HK-2 (cell line): Measurements from ENCODE around the gene C10orf62.
A peak's percentile ranks its signal among the peaks of the same experiment; 100 is the strongest.
"Not testable (repeated sequence)": the region's sequence is repeated elsewhere in the genome, so short reads cannot be mapped to it uniquely, and the experiment has no call there.

ENCODE experiments used
- DNase-seq: peaks from one replicate; pipeline ENCODE4 v3.0.0-alpha.2; 2018; ENCODE audit not compliant: unreplicated experiment

C10orf62 gene

DNA sequence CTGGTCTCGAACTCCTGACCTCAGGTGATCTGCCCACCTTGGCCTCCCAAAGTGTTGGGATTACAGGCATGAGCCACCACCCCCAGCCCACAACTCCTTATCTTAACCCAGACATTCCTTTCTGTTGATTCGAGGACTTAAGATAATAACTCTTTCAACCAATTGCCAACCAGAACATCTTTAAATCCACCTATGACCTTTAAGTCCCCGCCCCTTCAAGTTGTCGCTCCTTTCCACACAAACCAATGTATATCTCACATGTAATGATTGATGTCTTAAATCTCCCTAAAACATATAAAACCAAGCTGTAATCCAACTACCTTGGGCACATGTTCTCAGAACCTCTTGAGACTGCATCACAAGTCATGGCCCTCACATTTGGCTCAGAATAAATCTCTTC lies 24.7 kb upstream of the C10orf62 start:
- DNase-seq = no peak

DNA sequence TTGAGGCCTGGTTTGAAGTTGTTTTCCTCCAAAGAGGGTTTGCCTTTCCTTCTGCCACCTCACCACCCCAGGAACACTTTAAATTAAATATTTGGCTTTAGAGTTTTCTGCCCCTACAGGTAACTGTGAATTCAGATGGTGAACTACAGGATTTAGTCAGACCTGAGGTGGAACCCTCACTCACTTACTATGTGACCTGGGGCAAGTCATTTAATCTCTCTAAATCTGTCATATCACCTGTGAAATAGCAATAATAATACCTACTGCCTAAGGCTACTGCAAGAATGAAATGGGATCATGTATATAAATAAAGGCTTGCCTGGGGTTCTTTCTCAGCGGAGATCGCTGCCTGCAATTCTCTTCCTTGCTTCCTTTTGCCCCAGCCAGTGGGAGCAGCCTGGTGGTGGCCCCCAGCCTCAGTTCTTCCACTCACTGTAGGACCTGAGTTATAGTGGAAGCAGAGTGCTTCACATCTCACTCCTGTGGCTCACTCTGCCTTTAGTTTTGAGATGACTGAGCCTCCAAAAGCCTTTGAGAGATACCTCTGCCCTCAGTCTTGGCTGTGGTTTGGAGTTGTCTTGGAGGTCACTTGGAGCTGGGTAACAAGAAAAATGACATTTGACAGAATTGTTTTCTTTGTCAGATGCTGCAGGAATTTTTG lies 23.1 kb upstream of the C10orf62 start:
- no peak for DNase-seq

DNA sequence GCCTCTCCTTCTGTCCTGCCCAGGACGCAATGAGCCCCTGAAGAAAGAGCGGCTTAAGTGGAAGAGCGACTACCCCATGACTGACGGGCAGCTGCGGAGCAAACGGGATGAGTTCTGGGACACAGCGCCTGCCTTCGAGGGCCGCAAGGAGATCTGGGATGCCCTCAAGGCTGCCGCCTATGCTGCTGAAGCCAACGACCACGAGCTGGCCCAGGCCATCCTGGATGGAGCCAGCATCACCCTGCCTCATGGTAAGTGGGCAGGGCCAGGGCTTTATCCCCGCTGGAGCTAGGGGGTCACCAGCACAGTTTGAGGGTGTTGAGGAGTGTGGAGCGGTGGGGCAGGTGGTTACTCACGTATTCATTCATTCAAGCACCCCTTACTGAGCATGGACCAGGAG lies 21.6 kb upstream of the C10orf62 start:
- DNase-seq = no peak

DNA sequence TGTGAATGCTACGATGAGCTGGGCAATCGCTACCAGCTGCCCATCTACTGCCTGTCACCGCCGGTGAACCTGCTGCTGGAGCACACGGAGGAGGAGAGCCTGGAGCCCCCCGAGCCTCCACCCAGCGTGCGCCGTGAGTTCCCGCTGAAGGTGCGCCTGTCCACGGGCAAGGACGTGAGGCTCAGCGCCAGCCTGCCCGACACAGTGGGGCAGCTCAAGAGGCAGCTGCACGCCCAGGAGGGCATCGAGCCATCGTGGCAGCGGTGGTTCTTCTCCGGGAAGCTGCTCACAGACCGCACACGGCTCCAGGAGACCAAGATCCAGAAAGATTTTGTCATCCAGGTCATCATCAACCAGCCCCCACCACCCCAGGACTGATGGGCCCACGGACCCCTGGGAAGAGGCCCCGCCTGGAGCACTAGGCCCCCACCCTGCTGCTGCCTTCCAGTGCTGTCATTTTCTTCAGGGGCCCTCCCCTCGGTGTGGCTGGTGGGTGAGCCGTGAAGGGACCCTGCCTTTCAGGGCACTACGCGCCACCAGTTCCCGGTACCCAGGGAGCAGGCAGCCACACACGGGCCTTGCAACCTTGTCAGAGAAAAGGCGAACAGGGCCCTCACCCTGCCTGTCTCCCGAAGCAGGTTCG lies 19.3 kb upstream of the C10orf62 start:
- no peak for DNase-seq

DNA sequence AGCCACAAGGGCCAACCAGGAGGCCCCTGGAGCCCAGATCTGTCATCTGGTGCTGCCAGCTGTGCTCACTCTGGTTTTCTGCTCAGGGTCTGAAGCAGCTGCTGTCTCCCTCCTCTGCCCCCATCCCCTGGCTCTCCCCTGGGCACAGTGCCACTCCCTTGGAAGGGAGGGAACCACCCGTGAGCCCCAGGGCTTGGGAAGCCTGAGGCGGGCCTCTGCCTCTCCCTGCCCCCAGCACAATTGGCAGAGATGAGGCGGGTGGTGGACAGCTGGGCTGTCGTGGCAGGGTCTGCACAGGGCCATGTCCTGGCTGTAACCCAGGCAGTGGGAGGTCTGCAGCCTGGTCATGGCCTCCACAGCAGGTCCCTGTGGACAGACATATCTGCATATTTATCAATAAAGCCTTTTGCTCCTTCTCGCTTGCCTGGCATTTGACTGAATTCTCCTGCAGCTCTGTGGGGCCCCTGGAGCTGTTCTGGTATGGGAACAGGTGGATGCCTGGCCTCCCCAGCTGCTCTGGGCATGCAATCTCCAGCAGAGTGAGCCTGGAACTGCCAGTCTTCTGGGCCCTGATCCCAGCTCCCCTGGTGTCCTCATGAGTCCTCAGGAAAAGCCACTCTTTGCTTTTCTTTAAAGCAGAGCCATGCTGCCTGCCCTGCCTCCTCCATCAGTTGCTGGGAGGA lies 18.6 kb upstream of the C10orf62 start:
- no peak for DNase-seq

- DNase-seq = peak; percentile 37
These were observed 17.9 kb upstream of the C10orf62 start for GRCh38 chr10:97571622-97572021.

DNA sequence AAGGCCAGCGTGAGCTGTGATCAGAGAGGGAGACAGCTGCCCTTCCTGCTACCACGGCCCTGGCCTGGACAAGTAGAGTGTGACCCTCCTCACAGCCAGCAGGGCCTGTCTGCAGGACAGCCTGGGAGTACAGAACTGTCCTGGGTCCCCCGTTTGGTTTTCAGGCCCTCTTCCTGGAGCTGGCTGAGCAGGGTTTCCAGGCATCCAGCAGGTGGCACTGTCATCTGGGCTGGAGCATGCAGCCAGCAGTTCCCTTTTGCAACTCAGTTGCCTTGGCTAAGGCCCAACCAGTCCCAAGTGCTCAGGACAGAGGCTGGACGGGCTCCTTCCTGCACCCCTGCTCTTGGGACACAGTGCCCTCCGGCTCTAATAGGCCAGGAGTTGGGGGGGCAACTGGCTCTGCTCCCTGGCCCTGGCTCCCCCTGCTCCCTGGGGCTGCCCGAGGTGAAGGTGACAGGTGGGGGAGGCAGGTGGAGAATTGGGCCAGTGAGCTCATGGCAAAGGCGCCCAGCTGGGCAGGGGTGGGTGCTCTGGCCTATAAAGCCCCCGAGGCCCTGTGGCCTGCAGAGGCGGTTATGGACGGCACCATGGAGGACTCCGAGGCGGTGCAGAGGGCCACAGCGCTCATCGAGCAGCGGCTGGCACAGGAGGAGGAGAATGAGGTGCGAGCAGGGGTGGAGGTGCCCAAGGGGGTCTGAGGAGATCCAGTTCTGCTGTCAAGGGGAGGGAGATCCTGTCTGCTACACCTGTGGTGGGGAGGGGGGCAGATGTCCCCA lies 17.1 kb upstream of the C10orf62 start, which contains the start of gene ANKRD2:
Gene ANKRD2 (plus strand): TSS at position 566 of the 776 bp plus-strand sequence. CDS start 10 bp downstream, at position 576.
- DNase-seq = peak; percentile 87

GRCh38 chr10:97573021-97573420 lies 16.5 kb upstream of the C10orf62 start:
- peak; percentile 79 for DNase-seq

DNA sequence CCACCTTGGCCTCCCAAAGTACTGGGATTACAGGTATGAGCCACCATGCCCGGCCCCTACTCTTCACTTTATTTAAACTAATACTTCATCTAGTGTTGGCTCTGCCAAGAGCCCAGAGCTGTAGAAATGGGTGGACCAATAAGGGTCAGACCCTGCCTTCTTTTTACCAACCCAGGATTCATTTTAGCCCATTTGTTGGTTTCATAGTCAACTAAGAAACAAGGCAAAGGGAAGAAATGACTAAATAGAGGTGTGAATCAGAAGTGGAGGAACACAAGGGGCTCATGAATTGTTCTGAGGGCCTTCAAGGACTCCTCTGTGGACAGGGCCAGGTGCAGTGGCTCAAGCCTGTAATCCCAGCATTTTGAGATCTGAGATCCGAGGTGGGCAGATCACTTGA lies 15.8 kb upstream of the C10orf62 start:
- no peak for DNase-seq

GRCh38 chr10:97574374-97575126 lies 15.0 kb upstream of the C10orf62 start:
- DNase-seq = peak; percentile 94

DNA sequence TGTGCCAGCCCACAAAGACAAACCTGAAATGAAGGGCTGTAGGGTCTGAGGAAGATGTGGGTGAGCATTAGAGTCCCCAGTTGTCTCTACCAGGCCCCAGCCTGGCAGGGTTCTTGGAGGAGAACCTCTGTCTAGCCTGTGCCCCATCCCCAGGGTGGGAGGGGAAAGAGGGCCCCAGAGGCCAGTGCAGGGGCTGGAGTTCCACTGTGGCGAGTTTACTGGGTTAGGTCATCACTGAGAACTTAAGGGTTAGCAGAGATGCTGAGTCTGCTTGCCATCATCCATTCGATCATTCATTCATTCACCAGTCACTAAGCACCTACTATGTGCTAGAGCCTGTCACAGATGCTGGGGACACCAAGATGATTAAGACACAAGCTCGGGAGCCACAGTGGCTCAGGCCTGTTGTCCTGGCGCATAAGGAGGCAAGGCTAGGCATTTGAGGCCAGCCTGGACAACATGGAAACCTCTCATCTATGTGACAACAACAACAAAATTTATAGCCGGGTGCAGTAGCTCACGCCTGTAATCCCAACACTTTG lies 14.3 kb upstream of the C10orf62 start:
- DNase-seq = peak; percentile 69

DNA sequence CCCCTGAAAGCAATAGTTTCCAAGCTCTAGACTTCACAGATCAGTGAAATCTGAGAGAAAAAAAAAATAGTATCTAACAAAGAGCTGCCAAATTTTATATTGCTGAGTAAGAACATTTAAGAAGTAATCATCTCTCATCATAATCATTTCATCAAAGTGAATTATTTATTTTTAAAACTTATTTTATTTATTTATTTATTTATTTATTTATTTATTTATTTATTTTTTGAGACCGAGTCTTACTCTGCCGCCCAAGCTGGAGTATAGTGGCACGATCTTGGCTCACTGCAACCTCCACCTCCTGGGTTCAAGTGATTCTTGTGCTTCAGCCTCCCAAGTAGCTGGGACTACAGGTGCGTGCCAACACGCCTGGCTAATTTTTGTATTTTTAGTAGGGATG lies 13.0 kb upstream of the C10orf62 start:
- not testable (repeated sequence) for DNase-seq

- no peak for DNase-seq
These were observed 11.8 kb upstream of the C10orf62 start for GRCh38 chr10:97577701-97578100.

- no peak for DNase-seq
These were observed 11.2 kb upstream of the C10orf62 start for GRCh38 chr10:97578171-97578844.

GRCh38 chr10:97580421-97581367 lies 8.8 kb upstream of the C10orf62 start:
- no peak for DNase-seq

GRCh38 chr10:97582169-97582568 lies 7.4 kb upstream of the C10orf62 start:
- DNase-seq = no peak

GRCh38 chr10:97583476-97583875 lies 6.0 kb upstream of the C10orf62 start:
- DNase-seq = no peak

GRCh38 chr10:97584060-97584797 lies 5.3 kb upstream of the C10orf62 start, which contains the start of gene HOGA1:
Gene HOGA1 (plus strand): TSS chr10:97584389. CDS start chr10:97584704, 315 bp downstream.
- DNase-seq = peak; percentile 99
